ENCODE results near the gene CHMP4A. TPM values are rescaled to one million over a fixed set of nuclear protein-coding genes. Genes with fewer than 3 reads are reported as not detected.

The CHMP4A gene
- total RNA-seq, 1 experiment from 2014 or later: 31.2 TPM

- CTCF ChIA-PET: no interaction called here
- TF ChIP-seq CTCF (conservative IDR thresholded peaks at IDR 0.05) (no peak), EZH2 (IDR thresholded peaks at IDR 0.05; ENCODE audit: low read depth) (no peak)
These were observed 27.5 kb downstream of the CHMP4A start for GRCh38 chr14:24185741-24186140.

GRCh38 chr14:24185026-24185425 lies 28.3 kb downstream of the CHMP4A start:
- Histone ChIP-seq H3K79me2 (ENCODE audit: low read depth) (peaks cover 13% of the 10 kb centered on the region), H3F3A (ENCODE audit: insufficient read depth, low read depth) (peaks cover 3% of the 10 kb centered on the region; the same call in 1 of the 2 replicates), H3K27ac (no peak overlapping the region), H3K36me3 (ENCODE audit: low read depth) (no peaks in the 10 kb centered on the region), H3K4me2 (no peak overlapping the region), H3K9me2 (ENCODE audit: insufficient read depth) (no peaks in the 10 kb centered on the region), H4K20me1 (ENCODE audit: insufficient read depth) (no peaks in the 10 kb centered on the region), H3K9me3 (ENCODE audit: insufficient read depth, low read depth) (no peaks in the 10 kb centered on the region), H3K4me1 (replicated peaks; ENCODE audit: insufficient read depth) (peaks cover 11% of the 10 kb centered on the region), H3K4me3 (no peak overlapping the region), H2AFZ (no peak overlapping the region), H3K27me3 (ENCODE audit: insufficient read depth, low read depth) (no peaks in the 10 kb centered on the region)
- CTCF ChIA-PET: no interaction called here
- TF ChIP-seq EZH2 (IDR thresholded peaks at IDR 0.05; ENCODE audit: low read depth) (no peak), CTCF (conservative IDR thresholded peaks at IDR 0.05) (no peak)
- POLR2A ChIA-PET (ENCODE audit: unreplicated experiment): no interaction called here
- BruUV-seq (replicated peaks): no TSS peak
- DNase-seq: no peak
- intact Hi-C loops (cut with micrococcal nuclease; ENCODE audit: unreplicated experiment): no loop called here

More at GRCh38 chr14:24185741-24186140, 27.5 kb downstream of the CHMP4A start:
- Histone ChIP-seq H3K27me3 (ENCODE audit: insufficient read depth, low read depth) (no peaks in the 10 kb centered on the region), H2AFZ (no peak overlapping the region), H3K9me3 (ENCODE audit: insufficient read depth, low read depth) (no peaks in the 10 kb centered on the region), H3K9me2 (ENCODE audit: insufficient read depth) (no peaks in the 10 kb centered on the region), H3K4me2 (no peak overlapping the region), H3F3A (ENCODE audit: insufficient read depth, low read depth) (peaks cover 3% of the 10 kb centered on the region; the same call in 1 of the 2 replicates), H4K20me1 (ENCODE audit: insufficient read depth) (no peaks in the 10 kb centered on the region), H3K79me2 (ENCODE audit: low read depth) (peaks cover 13% of the 10 kb centered on the region), H3K36me3 (ENCODE audit: low read depth) (no peaks in the 10 kb centered on the region), H3K4me1 (replicated peaks; ENCODE audit: insufficient read depth) (peaks cover 11% of the 10 kb centered on the region), H3K4me3 (no peak overlapping the region), H3K27ac (no peak overlapping the region)
- POLR2A ChIA-PET (ENCODE audit: unreplicated experiment): no interaction called here
- no peak for DNase-seq
- intact Hi-C loops (cut with micrococcal nuclease; ENCODE audit: unreplicated experiment): no loop called here
- BruUV-seq (replicated peaks): no TSS peak

GRCh38 chr14:24184104-24184970 lies 29.0 kb downstream of the CHMP4A start:
- H3K4me1 ChIP-seq (replicated peaks; ENCODE audit: insufficient read depth): peaks cover 10% of the 10 kb centered on the region
- DNase-seq: no peak
- TF ChIP-seq EZH2 (IDR thresholded peaks at IDR 0.05; ENCODE audit: low read depth): no peak
- TF ChIP-seq CTCF (conservative IDR thresholded peaks at IDR 0.05): no peak
- BruUV-seq (replicated peaks): no TSS peak
- POLR2A ChIA-PET (ENCODE audit: unreplicated experiment): no interaction called here
- intact Hi-C loops (cut with micrococcal nuclease; ENCODE audit: unreplicated experiment): no loop called here
- H3K9me3 ChIP-seq (ENCODE audit: insufficient read depth, low read depth): no peaks in the 10 kb centered on the region
- H3K79me2 ChIP-seq (ENCODE audit: low read depth): peaks cover 13% of the 10 kb centered on the region
- H2AFZ ChIP-seq: no peak overlapping the region
- no peaks in the 10 kb centered on the region for H3K9me2 ChIP-seq (ENCODE audit: insufficient read depth)
- H4K20me1 ChIP-seq (ENCODE audit: insufficient read depth): no peaks in the 10 kb centered on the region
- no peak overlapping the region for H3K4me2 ChIP-seq
- H3F3A ChIP-seq (ENCODE audit: insufficient read depth, low read depth): peaks cover 3% of the 10 kb centered on the region; the same call in 1 of the 2 replicates
- H3K36me3 ChIP-seq (ENCODE audit: low read depth): no peaks in the 10 kb centered on the region
- CTCF ChIA-PET: no interaction called here
- no peaks in the 10 kb centered on the region for H3K27me3 ChIP-seq (ENCODE audit: insufficient read depth, low read depth)
- no peak overlapping the region for H3K4me3 ChIP-seq
- H3K27ac ChIP-seq: no peak overlapping the region
